B cell (primary cell): ENCODE measurements around the gene PODN.

Experiments used
- CTCF ChIP-seq: fragments of 200-600 bp; IDR thresholded peaks from one replicate; pipeline ENCODE4 v1.8.0; 2022; ENCODE audit warnings: antibody characterized with exemption, mild to moderate bottlenecking
- EZH2 ChIP-seq: IDR thresholded peaks from 2 replicates; pipeline ENCODE4 v1.6.1; 2012; ENCODE audit warnings: borderline replicate concordance, low read depth, mild to moderate bottlenecking, moderate library complexity, low read length; ENCODE audit not compliant: insufficient read depth, poor library complexity, severe bottlenecking

DNA sequence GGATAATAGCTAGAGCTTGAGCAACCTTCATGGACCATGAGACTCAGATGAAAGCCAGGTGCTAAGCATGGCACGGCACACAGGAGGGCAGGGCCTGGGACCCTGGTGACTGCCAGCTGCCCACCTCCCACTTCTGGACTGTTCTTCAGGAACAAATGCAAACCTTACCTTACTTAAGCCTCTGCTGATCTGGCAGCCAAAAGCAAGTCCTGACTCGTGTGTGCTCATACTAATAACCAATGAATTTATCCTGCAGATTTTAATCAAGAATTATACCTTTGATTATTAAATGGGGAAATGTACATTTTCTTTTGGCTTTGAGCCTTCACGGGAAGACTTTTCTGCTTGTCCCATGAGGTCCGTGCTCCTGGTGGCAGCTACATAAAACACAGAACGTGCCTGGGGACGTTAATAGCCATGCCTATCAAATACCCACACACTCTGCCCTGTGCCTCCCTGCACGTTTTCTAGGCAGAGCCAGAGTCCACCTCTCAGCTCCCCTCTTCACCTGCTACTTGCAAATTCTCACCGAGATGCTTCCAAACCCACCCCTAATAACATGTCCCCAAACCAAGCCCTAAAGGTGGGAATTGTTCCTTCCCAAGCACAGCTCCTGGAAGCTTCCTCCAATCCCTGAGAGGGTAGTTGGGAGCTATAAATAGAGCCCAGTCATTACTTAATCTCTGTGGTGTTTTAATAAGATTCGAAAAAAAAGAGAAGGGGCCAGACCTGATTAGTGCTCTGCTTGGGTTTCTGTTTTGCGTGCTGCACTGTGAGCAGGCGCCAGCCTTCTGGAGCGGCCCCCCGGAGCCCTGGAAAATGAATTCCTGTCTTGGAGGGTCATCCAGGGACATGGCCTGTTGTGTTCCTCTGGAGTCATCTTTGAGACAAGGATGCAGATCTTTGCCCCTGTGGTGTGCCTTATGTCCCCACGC lies 46.9 kb downstream of the PODN start:
- TF ChIP-seq CTCF (no peak), EZH2 (no peak)
